Glomerular visceral epithelial cell (primary cell): ENCODE data around the gene AP4E1.
"Not testable (repeated sequence)": the region's sequence is repeated elsewhere in the genome, so short reads cannot be mapped to it uniquely, and the experiment has no call there.

Experiments used
- DNase-seq: peaks from one replicate; pipeline ENCODE4 v3.0.0-alpha.2; 2016; ENCODE audit errors: extremely low spot score

The AP4E1 gene

GRCh38 chr15:51023499-51023898 lies 115.0 kb downstream of the AP4E1 start:
- DNase-seq, result no peak

GRCh38 chr15:51024735-51025453 lies 116.4 kb downstream of the AP4E1 start:
- no peak for DNase-seq

GRCh38 chr15:51025454-51025846 lies 117.0 kb downstream of the AP4E1 start:
- no peak for DNase-seq

GRCh38 chr15:51030649-51031316 lies 122.3 kb downstream of the AP4E1 start:
- DNase-seq, result peak; percentile 29

GRCh38 chr15:51037474-51037873 lies 129.0 kb downstream of the AP4E1 start:
- not testable (repeated sequence) for DNase-seq

GRCh38 chr15:51038162-51038973 lies 129.9 kb downstream of the AP4E1 start:
- no peak for DNase-seq

GRCh38 chr15:51038974-51039319 lies 130.5 kb downstream of the AP4E1 start:
- no peak for DNase-seq

GRCh38 chr15:51044037-51044727 lies 135.7 kb downstream of the AP4E1 start:
- no peak for DNase-seq

GRCh38 chr15:51046016-51046415 lies 137.5 kb downstream of the AP4E1 start:
- no peak for DNase-seq

- DNase-seq, result peak; percentile 6
Measured at GRCh38 chr15:51046799-51047449, 138.4 kb downstream of the AP4E1 start.

- DNase-seq, result no peak
Measured at GRCh38 chr15:51048308-51048707, 139.8 kb downstream of the AP4E1 start.

- no peak for DNase-seq
Measured at GRCh38 chr15:51049081-51049480, 140.6 kb downstream of the AP4E1 start.

- no peak for DNase-seq
Measured at GRCh38 chr15:51051776-51052175, 143.3 kb downstream of the AP4E1 start.

- no peak for DNase-seq
Measured at GRCh38 chr15:51053571-51053970, 145.1 kb downstream of the AP4E1 start.

GRCh38 chr15:51054535-51054934 lies 146.1 kb downstream of the AP4E1 start:
- no peak for DNase-seq
